DOHH2 (cell line): ENCODE measurements around the gene MCC.

ENCODE experiments used
- EZH2phosphoT487 ChIP-seq: fragments of 200-600 bp; sonication (generic); IDR thresholded peaks from 2 replicates; pipeline ENCODE4 v1.6.1; 2017; ENCODE audit warnings: borderline replicate concordance, mild to moderate bottlenecking, antibody characterized with exemption, low read length, moderate library complexity, mixed read lengths
- TF ChIP-seq, protein P1 (sequence below): fragments of 200-600 bp; sonication (generic); IDR thresholded peaks from one replicate; pipeline ENCODE4 v1.5.1; 2014; ENCODE audit warnings: antibody characterized with exemption, mild to moderate bottlenecking, low read depth, low read length; ENCODE audit not compliant: poor library complexity, severe bottlenecking

- TF ChIP-seq, protein P1, sequence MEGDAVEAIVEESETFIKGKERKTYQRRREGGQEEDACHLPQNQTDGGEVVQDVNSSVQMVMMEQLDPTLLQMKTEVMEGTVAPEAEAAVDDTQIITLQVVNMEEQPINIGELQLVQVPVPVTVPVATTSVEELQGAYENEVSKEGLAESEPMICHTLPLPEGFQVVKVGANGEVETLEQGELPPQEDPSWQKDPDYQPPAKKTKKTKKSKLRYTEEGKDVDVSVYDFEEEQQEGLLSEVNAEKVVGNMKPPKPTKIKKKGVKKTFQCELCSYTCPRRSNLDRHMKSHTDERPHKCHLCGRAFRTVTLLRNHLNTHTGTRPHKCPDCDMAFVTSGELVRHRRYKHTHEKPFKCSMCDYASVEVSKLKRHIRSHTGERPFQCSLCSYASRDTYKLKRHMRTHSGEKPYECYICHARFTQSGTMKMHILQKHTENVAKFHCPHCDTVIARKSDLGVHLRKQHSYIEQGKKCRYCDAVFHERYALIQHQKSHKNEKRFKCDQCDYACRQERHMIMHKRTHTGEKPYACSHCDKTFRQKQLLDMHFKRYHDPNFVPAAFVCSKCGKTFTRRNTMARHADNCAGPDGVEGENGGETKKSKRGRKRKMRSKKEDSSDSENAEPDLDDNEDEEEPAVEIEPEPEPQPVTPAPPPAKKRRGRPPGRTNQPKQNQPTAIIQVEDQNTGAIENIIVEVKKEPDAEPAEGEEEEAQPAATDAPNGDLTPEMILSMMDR = no peak
- TF ChIP-seq EZH2phosphoT487 = no peak
Measured at GRCh38 chr5:113190347-113190746, 297.9 kb downstream of the MCC start.
